ENCODE results near the gene GFY.

GFY gene

DNA sequence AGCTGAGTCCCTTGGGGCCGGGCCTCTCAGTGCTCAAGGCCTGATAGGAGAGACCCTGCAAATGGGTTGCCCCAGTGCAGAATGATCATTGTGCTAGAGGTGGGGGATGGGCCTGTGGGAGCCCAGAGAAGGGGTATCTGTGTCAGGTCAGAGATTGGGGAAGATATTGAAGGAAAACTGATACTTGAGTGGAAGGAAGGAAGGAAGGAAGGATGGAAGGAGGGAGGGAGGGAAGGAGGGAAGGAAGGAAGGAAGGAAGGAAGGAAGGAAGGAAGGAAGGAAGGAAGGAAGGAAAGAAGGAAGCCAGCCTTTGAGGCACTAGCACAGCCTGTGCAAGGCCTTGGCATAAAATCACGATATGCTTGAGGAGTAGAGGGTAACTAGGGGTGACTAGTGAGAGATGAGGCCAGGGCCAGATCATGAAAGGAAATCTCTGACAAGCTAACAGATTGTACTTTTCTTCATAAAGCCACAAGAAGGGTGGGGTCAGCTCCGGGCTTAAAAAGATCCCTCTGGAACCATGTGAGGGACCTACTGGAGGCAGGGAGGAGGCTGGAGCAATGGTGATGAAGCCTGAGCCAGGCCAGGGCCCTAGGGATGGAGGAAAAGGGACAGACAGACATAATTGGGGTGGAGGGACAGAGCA, 13.4 kb upstream of the GFY start:
- H3K4me1 ChIP-seq (ENCODE audit: insufficient read depth, low read length), result no peaks in the 10 kb centered on the region
- no peaks in the 10 kb centered on the region for H3K9me3 ChIP-seq (ENCODE audit: insufficient read depth, low read depth, low read length)
- H3K9ac ChIP-seq (ENCODE audit: low read depth, low read length), result no peak overlapping the region
- H3K4me3 ChIP-seq (ENCODE audit: low read length), result no peak overlapping the region
- H3K27me3 ChIP-seq (ENCODE audit: insufficient read depth, low read length), result no peaks in the 10 kb centered on the region
- H3K36me3 ChIP-seq (ENCODE audit: insufficient read depth, low read depth, low read length), result no peaks in the 10 kb centered on the region
- no peak overlapping the region for H3K27ac ChIP-seq (ENCODE audit: low read length)

DNA sequence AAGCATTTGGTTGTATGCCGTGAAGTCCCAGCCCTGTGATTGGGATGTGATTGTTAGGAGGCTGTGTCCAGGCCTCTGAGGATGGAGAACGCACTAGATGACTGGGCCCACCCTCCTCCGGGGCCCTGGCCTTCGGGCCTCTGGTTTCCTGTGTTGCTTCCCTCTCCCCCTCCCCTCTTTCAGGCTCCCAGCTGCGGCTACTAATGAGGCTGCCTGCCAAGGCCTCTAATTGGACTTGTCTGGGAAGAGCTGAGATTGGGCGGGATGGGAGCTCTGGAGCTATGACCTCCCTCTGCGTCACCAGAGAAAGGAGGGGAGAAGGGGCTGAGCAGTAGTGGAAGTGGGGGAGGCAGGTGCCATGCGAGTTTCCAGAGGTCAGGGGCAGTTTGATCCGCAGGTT, 11.8 kb upstream of the GFY start:
- no peaks in the 10 kb centered on the region for H3K4me1 ChIP-seq (ENCODE audit: insufficient read depth, low read length)
- H3K4me3 ChIP-seq (ENCODE audit: low read length), result no peak overlapping the region
- no peak overlapping the region for H3K27ac ChIP-seq (ENCODE audit: low read length)
- no peaks in the 10 kb centered on the region for H3K9me3 ChIP-seq (ENCODE audit: insufficient read depth, low read depth, low read length)
- H3K9ac ChIP-seq (ENCODE audit: low read depth, low read length), result no peak overlapping the region
- no peaks in the 10 kb centered on the region for H3K36me3 ChIP-seq (ENCODE audit: insufficient read depth, low read depth, low read length)
- peaks cover 6% of the 10 kb centered on the region; the same call in 1 of the 2 replicates for H3K27me3 ChIP-seq (ENCODE audit: insufficient read depth, low read length)

DNA sequence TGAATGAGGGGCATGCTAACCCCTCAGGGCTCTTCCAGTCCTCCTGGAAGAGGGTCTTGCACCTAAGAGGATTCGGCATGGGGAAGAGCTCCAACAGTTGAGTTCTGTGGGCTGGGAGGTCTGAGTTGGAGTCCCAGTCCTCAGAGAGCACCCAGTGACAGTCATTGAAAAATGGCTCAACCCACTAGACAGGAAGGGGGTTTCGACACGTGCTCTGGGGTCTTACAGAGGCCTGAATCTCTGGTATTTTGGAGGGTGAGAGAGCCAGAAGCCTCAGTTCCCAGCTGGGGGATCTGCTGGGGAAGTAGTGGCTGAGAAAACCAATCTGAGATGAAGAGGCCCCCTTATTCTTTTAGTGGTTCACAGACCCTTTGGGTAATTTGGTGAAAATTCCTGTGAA, 10.9 kb upstream of the GFY start:
- no peaks in the 10 kb centered on the region for H3K4me1 ChIP-seq (ENCODE audit: insufficient read depth, low read length)
- H3K9ac ChIP-seq (ENCODE audit: low read depth, low read length), result no peak overlapping the region

DNA sequence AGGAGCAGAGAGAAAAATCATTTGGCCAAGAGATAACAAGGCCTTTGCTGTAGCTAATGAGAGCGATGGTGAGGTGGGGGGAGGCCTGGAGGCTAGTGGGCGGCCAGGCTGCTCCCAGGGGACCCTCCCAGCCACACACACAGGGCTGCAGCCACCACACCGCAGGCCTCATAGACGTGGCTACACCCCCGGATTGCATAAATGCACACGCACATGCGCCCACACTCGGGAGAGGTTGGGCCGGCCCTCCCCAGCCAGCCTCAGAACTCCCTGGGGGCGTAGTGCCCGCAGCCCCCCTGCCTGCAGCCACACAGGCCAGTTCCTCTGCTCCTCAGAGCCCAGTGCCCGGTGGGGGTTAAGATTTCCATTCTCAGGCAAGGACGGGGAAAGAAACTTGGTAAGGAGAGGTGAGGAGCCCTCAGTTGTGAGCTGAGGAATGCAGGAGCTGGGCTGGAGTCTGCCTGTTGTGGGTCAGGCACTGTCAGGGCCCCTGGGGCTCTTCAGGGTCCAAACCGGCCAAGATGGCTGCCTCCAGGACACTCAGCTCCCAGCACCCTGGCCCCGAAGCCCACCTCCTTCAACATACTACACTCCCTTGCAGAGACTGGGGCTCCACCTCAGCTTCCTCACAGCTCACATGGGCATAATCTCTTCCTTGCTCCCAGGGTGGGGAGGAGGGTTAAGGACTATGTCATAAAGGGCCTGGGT, 9.9 kb upstream of the GFY start:
- Histone ChIP-seq H3K27me3 (ENCODE audit: insufficient read depth, low read length) (peaks cover 21% of the 10 kb centered on the region), H3K4me3 (ENCODE audit: low read length) (no peak overlapping the region), H3K9me3 (ENCODE audit: insufficient read depth, low read depth, low read length) (no peaks in the 10 kb centered on the region), H3K36me3 (ENCODE audit: insufficient read depth, low read depth, low read length) (no peaks in the 10 kb centered on the region), H3K27ac (ENCODE audit: low read length) (no peak overlapping the region), H3K4me1 (ENCODE audit: insufficient read depth, low read length) (no peaks in the 10 kb centered on the region), H3K9ac (ENCODE audit: low read depth, low read length) (no peak overlapping the region)

More for the DNA sequence above, 10.9 kb upstream of the GFY start:
- no peaks in the 10 kb centered on the region for H3K36me3 ChIP-seq (ENCODE audit: insufficient read depth, low read depth, low read length)
- no peak overlapping the region for H3K27ac ChIP-seq (ENCODE audit: low read length)
- no peaks in the 10 kb centered on the region for H3K9me3 ChIP-seq (ENCODE audit: insufficient read depth, low read depth, low read length)
- no peak overlapping the region for H3K4me3 ChIP-seq (ENCODE audit: low read length)
- peaks cover 15% of the 10 kb centered on the region; the same call in 1 of the 2 replicates for H3K27me3 ChIP-seq (ENCODE audit: insufficient read depth, low read length)

DNA sequence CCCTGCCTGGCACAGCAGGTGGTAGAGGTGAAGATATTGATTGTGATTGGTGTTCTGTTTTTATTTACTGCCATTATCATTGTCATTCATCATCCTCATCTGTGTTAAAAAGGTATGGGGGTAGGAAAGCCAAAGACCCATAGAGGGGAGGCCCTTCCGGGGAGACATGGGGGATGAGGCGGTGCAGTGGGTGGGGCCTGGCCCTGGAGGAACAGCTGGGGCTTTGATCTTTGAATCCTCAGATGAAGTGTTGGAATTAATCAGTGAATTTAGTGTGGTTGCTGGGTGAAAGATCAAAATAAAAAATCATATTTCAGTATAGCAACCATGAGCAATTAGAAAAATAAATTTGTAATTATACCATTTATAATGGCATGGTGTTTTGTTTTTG, 9.4 kb upstream of the GFY start:
- no peaks in the 10 kb centered on the region; the same call in 1 of the 2 replicates for H3K4me1 ChIP-seq (ENCODE audit: insufficient read depth, low read length)
- no peak overlapping the region for H3K4me3 ChIP-seq (ENCODE audit: low read length)
- H3K36me3 ChIP-seq (ENCODE audit: insufficient read depth, low read depth, low read length), result no peaks in the 10 kb centered on the region
- no peak overlapping the region for H3K27ac ChIP-seq (ENCODE audit: low read length)
- no peak overlapping the region for H3K9ac ChIP-seq (ENCODE audit: low read depth, low read length)
- peaks cover 27% of the 10 kb centered on the region for H3K27me3 ChIP-seq (ENCODE audit: insufficient read depth, low read length)
- H3K9me3 ChIP-seq (ENCODE audit: insufficient read depth, low read depth, low read length), result no peaks in the 10 kb centered on the region

DNA sequence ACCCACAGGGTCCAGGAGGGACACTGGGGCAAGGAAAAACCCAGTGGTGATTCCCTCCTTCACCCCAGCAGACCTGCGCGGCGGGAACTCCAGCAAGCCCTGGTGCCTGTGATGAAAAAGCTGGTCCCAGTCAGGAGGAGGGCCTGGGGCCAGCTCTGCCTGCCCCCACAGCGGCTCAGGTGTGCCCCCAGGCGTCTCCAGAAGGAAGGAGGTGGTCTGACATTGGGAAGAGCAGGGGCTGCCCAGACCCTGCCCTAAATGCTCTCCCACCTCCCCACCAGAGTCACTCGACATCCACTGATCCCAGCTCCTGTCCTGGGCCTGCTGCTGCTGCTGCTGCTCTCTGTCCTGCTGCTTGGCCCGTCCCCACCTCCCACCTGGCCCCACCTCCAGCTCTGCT, 8.1 kb upstream of the GFY start:
- Histone ChIP-seq H3K4me3 (ENCODE audit: low read length) (no peak overlapping the region), H3K27me3 (ENCODE audit: insufficient read depth, low read length) (peaks cover 40% of the 10 kb centered on the region), H3K9ac (ENCODE audit: low read depth, low read length) (no peak overlapping the region), H3K27ac (ENCODE audit: low read length) (no peak overlapping the region), H3K4me1 (ENCODE audit: insufficient read depth, low read length) (no peaks in the 10 kb centered on the region; the same call in 1 of the 2 replicates), H3K9me3 (ENCODE audit: insufficient read depth, low read depth, low read length) (no peaks in the 10 kb centered on the region), H3K36me3 (ENCODE audit: insufficient read depth, low read depth, low read length) (no peaks in the 10 kb centered on the region)

DNA sequence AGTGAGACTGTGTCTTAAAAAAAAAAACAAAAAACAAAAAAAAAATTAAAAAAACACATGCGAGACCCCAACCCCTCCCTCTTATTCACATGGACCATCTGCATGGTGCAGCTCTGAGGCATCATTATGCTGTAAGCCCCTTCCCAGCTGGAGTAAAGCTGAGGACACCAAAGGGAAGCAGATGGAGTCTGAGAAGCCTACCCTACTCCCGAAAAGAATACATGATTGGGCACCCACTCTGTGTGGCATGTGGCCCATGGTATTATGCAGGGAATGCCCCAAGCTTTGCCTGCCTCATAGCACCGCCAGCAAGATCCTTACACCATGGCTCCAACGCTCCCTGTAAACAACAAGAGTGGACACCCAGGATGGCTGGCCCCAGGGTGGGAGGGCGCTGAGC, 6.7 kb upstream of the GFY start:
- H3K27ac ChIP-seq (ENCODE audit: low read length), result no peak overlapping the region
- no peaks in the 10 kb centered on the region for H3K36me3 ChIP-seq (ENCODE audit: insufficient read depth, low read depth, low read length)
- peaks cover 54% of the 10 kb centered on the region for H3K27me3 ChIP-seq (ENCODE audit: insufficient read depth, low read length)
- no peak overlapping the region for H3K4me3 ChIP-seq (ENCODE audit: low read length)
- H3K9me3 ChIP-seq (ENCODE audit: insufficient read depth, low read depth, low read length), result no peaks in the 10 kb centered on the region
- no peak overlapping the region for H3K9ac ChIP-seq (ENCODE audit: low read depth, low read length)
- H3K4me1 ChIP-seq (ENCODE audit: insufficient read depth, low read length), result no peaks in the 10 kb centered on the region; the same call in 1 of the 2 replicates

DNA sequence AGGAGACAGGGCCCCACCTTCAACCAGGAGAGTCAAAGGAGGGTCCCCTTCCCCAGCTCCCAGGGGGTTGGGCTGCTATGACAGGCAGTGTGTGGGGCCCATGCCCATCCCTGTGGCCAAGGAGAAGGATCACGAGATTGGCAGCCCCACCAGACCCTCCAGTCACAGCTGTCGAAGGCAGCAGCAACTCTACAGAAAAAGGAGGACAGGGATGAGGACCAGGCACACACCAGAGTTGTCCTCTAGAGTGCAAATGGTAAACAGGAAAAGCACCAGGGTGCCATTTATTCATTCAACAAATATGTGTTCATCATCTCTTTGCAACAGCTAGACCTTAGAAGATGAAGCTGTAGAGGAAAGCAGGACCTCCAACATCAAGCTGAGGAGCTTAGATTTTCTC, 6.0 kb upstream of the GFY start:
- Histone ChIP-seq H3K9me3 (ENCODE audit: insufficient read depth, low read depth, low read length) (no peaks in the 10 kb centered on the region), H3K27me3 (ENCODE audit: insufficient read depth, low read length) (peaks cover 61% of the 10 kb centered on the region), H3K27ac (ENCODE audit: low read length) (no peak overlapping the region), H3K4me1 (ENCODE audit: insufficient read depth, low read length) (no peaks in the 10 kb centered on the region; the same call in 1 of the 2 replicates), H3K4me3 (ENCODE audit: low read length) (no peak overlapping the region), H3K9ac (ENCODE audit: low read depth, low read length) (no peak overlapping the region), H3K36me3 (ENCODE audit: insufficient read depth, low read depth, low read length) (no peaks in the 10 kb centered on the region)

DNA sequence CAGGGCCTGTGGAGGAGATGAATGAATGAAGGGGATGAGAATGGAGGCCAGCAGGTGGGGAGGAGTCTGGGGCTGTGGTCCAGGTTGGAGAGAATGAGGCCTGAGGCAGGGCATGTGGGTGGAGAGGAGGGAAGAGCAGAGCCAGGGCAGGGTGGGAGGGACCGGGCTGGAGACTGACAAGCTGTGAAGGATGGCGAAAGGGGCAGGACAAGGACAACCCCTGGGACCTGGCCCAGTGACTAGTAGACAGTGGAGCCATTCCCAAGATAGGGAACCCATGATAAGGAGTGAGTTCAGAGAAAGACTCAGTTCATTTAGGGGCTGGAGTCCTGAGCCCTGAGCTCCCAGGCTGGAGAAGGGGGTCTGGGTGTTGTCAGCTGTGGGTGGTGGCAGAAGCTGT, 5.0 kb upstream of the GFY start:
- no peaks in the 10 kb centered on the region; the same call in 1 of the 2 replicates for H3K4me1 ChIP-seq (ENCODE audit: insufficient read depth, low read length)
- H3K4me3 ChIP-seq (ENCODE audit: low read length), result no peak overlapping the region
- H3K9ac ChIP-seq (ENCODE audit: low read depth, low read length), result no peak overlapping the region
- H3K36me3 ChIP-seq (ENCODE audit: insufficient read depth, low read depth, low read length), result no peaks in the 10 kb centered on the region
- H3K9me3 ChIP-seq (ENCODE audit: insufficient read depth, low read depth, low read length), result no peaks in the 10 kb centered on the region
- H3K27ac ChIP-seq (ENCODE audit: low read length), result no peak overlapping the region
- H3K27me3 ChIP-seq (ENCODE audit: insufficient read depth, low read length), result peaks cover 71% of the 10 kb centered on the region

DNA sequence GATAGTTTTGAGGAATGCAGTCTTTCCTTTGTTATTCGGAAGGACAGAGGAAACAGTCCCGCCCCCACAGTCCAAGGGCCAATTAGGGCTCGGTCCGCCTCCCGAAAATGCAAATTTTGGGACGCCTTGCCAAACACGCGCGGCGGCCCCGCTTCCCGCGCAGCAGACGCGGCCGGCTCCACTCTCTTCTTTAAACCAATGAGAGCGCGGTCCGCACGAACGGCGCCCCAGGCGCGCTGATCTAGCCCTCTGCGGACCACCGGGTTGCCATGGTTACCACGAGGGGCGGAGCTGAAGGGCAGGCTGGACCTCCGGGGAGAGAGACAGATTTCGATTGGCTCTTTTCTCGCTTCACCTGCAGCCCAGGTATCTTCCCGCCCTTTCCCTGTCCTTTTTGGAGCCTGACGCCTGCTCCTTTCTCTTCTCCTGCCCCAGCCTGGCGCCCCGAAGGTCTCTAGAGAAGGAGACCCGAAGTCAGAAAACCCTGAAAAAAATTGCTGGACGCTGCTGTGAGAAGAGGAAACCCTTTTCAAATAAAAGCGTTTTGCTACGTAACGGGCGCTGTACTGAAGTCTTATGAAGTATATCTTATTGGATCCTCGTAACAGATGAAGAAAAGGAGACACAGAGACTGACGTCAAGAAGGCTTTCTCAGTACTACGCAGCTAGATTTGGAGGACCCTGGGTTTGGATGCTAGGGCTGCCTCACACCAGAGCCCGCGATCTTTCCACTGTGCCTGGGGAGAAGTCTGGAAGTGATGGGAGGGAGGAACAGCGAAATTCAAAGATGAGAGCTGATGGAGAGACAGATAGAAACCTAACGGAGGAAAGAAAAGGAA, 3.9 kb upstream of the GFY start:
- no peak overlapping the region for H3K9ac ChIP-seq (ENCODE audit: low read depth, low read length)
- peaks cover 82% of the 10 kb centered on the region for H3K27me3 ChIP-seq (ENCODE audit: insufficient read depth, low read length)
- no peaks in the 10 kb centered on the region for H3K36me3 ChIP-seq (ENCODE audit: insufficient read depth, low read depth, low read length)
- no peaks in the 10 kb centered on the region for H3K9me3 ChIP-seq (ENCODE audit: insufficient read depth, low read depth, low read length)
- H3K27ac ChIP-seq (ENCODE audit: low read length), result no peak overlapping the region
- no peak overlapping the region for H3K4me3 ChIP-seq (ENCODE audit: low read length)
- H3K4me1 ChIP-seq (ENCODE audit: insufficient read depth, low read length), result no peaks in the 10 kb centered on the region; the same call in 1 of the 2 replicates

DNA sequence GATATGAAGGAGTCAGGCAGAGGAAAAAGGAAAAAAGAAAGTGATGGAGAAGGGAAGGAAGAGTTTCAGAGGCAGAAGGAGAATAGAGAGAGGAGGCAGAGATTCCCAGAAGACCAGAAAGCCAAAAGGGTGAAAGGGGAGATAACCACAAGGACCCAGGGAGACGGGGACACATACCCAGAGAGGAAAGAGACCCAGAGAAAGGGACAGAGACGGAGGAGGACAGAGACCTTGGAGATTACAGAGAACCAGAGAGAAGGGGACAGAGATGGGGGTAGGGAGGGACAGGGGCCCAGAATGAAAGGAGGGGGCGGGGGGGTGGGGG, 3.3 kb upstream of the GFY start:
- Histone ChIP-seq H3K9me3 (ENCODE audit: insufficient read depth, low read depth, low read length) (no peaks in the 10 kb centered on the region), H3K27ac (ENCODE audit: low read length) (no peak overlapping the region), H3K36me3 (ENCODE audit: insufficient read depth, low read depth, low read length) (no peaks in the 10 kb centered on the region), H3K4me1 (ENCODE audit: insufficient read depth, low read length) (peaks cover 6% of the 10 kb centered on the region; the same call in 1 of the 2 replicates), H3K27me3 (ENCODE audit: insufficient read depth, low read length) (peaks cover 87% of the 10 kb centered on the region), H3K4me3 (ENCODE audit: low read length) (no peak overlapping the region), H3K9ac (ENCODE audit: low read depth, low read length) (no peak overlapping the region)

Data from iPS-20b (cell line).